NCI-H460 (cell line): ENCODE results near the gene SEC16B. TPM values are rescaled to one million over a fixed set of nuclear protein-coding genes. Genes with fewer than 3 reads are reported as not detected.
A peak's percentile ranks its signal among the peaks of the same experiment; 100 is the strongest.
"Not testable (repeated sequence)": the region's sequence is repeated elsewhere in the genome, so short reads cannot be mapped to it uniquely, and the experiment has no call there.

ENCODE experiments used
- DNase-seq: peaks from one replicate; pipeline ENCODE4 v3.0.0-alpha.2; 2016; ENCODE audit warnings: low read depth; ENCODE audit errors: extremely low read depth
- polyA plus RNA-seq: library from polyadenylated mRNA; depleted of rRNA; stranded (reverse); fragments of >200 nt; gene quantifications from 2 replicates; pipeline ENCODE4 v1.2.3, GENCODE V29; 2014; cell fraction: nucleus; rRNA removed
- total RNA-seq: library from RNA; depleted of rRNA; stranded (reverse); fragments of >200 nt; shearing (Covaris generic); gene quantifications from 2 replicates; pipeline ENCODE4 v1.2.3, GENCODE V29; 2014; rRNA removed

Gene SEC16B
- 0.38 and 0.82 TPM in 2 replicates for total RNA-seq
- 0.06 and 1.3 TPM in 2 replicates for polyA plus RNA-seq

GRCh38 chr1:177969825-177970371, at the start of gene SEC16B:
SEC16B (minus strand) TSS chr1:177970058; CDS start chr1:177967981, 2,077 bp downstream.
- no peak for DNase-seq

DNA sequence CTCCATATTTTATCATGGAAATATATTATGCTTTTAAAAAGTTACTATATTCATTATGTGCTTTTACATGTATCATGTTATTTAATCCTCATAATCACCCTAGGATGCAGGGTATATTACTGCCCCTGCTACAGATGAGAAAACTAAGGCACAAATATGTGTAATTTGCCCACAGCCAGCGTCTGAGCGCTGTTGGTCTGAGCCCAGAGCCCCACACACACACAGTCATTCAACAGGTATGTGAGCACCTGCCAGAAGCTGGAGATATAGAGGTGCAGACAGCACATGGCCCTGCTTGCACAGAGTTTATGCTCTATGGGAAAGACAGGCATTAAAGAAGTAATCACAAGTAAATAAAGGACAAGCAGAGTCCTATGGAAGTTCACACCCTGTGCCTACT, 49.8 kb upstream of the SEC16B start:
- DNase-seq = no peak

DNA sequence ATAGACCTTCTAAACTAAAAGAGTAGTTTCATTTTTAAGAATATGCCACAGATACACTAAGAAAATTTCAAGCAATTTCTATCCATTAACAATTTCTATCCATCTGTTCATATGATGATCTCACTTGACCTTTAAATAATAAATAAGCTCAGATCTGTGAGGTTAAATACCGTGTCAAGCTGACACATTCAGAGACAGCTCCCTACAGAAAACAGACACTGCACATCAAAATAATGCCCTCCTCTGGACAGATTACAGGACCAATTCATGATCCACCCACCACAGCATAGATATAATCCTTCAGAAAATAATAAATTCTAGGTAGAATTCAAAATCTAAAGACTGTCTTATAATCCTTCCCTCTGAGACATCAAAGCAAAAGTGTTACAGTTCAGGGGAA, 49.4 kb upstream of the SEC16B start:
- DNase-seq = no peak

- DNase-seq = no peak
Observed at GRCh38 chr1:178017517-178017916, 47.7 kb upstream of the SEC16B start.

GRCh38 chr1:178011864-178012503, 42.1 kb upstream of the SEC16B start:
- no peak for DNase-seq

DNA sequence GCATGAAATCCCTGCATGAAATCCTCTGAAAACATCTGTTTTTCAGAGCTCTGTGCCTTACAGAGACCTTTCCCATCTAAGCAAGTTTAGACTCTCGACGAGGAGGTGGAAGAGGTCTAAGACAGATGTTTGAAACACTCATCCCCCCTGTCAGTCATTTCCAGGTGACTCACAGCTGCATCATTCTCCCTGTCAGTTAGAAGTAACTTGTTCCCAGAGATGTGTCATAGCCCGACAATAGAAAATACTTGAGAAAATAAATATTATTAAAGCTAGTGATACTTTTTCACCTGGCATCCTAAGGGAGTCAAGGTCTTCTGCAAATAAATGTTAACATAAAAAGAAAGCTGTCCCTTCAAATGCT, 41.6 kb upstream of the SEC16B start:
- DNase-seq = peak; percentile 25

DNA sequence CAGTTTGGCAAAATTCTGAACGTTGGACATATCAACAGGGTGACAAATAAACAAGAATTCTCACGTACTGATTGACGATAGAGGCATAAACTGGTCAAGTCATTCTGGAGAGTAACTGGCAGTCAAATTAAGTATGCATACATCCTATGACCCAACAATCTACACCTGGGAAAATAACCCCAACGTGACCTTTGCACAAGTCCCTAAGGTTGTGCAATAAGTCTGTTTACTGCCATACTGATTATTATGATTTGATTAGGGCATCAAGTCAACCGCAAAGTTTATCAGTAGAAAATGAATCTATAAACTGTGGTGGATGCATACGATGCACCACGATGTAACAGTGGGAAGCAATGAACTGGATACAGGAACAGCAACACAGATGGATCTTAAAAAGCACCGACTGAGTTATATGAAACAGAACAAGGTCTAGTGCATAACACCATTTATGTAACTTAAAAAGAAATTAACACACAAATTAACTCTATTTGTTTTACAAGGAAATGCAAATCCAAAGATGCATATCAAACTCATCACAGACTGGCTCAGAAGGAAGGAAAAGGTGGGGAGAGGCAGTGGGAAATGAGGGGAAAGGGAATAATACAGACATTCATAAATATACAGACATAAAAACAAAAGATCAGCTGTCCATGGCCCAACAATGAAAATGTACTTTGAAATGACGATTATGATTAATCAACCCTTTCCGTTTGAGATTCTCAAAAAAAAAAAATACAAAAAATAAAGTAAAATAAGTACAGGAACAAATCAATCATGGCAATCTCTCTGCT, 41.0 kb upstream of the SEC16B start:
- no peak for DNase-seq

GRCh38 chr1:178006043-178006442, 36.2 kb upstream of the SEC16B start:
- DNase-seq = no peak

DNA sequence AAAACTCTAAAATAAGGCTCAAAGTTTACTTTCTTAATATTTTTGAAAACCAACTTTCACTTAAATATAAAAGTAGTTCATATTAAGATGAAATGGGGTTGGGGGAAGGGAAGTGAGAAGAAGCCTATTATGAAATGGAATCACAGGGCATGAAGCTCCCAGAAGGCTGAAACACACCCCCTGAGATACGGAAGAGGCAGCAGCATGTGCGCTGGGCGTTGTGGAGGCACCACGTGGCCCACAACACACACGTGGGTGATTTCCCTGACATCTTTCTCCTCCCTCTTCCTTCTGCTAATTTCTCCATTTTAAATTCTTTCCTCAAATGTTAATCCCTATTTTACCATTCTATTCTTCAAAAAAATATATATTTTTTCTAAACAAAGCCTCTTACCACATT, 35.6 kb upstream of the SEC16B start:
- DNase-seq = no peak

GRCh38 chr1:178004926-178005391, 35.1 kb upstream of the SEC16B start:
- no peak for DNase-seq

DNA sequence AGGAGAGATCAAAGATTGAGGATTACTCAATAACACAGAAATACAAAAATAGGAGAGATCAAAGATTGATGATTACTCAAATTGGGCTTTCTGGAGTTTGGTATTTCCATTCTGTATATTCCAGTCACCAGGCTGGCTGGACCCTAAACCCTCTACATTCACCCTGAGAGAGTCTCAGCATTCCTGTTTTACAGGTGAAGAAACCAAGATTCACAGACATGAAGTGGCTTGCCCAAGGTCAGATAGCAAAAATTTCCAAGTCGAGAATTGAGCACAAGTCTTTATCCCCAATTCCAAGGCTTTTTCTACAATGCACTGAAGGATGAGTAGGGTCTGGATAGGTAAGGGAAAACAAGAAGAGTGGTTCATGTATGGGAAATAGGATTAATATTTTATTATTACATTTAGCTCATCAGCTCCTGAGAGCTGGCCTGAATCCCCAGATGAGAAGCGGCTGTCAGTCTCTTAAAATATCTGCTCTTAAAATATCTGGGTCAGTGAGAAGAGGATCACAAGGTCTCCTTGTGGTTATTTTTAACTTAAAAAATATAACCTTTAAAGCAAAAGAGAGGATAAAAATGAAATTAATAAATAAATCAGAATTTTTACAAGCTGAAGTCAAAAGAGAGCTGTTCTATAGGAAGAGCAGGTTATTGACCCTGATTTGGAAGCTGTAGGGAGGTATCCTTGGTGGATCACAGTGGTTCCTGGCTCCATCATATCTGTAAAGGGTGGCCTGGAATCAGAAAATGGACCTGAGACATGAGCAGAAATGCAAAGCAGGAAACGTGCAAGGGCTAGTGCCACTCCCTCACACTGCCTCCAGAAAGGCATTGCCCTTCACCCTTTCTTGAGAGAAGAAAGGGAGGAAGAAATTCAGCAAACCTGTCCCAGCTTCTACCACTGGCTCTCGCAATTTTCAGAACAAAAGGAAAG, 29.1 kb upstream of the SEC16B start:
- no peak for DNase-seq

GRCh38 chr1:177996957-177997356, 27.1 kb upstream of the SEC16B start:
- no peak for DNase-seq

- no peak for DNase-seq
Observed at GRCh38 chr1:177995369-177995768, 25.5 kb upstream of the SEC16B start.

GRCh38 chr1:177986281-177986680, 16.4 kb upstream of the SEC16B start:
- DNase-seq = not testable (repeated sequence)

GRCh38 chr1:177984761-177985160, 14.9 kb upstream of the SEC16B start:
- DNase-seq = no peak

DNA sequence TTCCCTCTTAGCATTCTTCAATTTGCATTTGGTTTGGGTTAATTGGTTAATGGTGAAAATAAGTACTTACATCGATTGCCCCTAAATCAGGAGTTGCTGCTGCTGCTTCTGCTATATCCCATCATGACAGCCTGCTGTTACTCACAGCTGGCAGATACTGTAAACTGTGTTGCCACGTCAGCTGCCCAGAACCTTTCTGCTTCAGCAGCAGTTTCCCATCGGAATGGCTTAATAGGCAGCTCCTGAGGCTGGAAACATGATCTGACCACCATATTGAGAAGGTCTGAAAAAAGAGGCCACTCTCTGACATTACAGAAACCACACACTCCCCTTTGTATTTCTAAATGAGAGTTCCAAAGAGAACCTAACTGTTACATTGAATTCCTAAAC, 14.3 kb upstream of the SEC16B start:
- peak; percentile 9 for DNase-seq

DNA sequence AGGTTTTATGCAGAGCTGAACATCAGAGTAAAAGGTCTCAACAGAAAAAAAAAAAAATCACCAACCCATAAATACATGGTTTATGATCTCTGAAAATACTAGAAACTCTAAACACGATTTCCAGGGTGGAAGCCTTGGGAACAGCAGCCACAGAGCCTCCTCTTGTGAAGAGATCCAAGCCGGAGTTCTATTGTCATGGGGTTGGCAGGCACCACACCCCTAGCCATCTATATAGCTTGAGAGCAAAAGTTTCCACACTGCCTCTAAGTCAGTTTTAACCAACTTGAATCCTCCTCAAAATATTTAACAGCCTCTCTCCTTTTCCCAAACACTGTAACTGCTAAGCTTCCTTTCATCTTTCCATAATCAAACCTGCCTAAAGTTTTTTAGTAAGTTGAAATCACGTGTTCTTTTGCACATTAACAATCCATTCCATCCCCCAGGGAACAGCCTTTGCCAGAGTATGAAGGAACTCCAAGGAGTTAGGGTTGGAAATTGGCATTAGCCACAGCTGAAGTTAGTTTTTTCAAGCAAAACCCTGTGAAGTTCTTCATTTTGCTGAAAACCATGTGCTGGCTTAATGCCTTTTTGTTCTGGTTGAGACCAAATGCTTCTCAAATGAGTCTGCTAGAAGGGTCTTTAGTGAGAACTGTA, 13.8 kb upstream of the SEC16B start:
- DNase-seq = no peak

- no peak for DNase-seq
Observed at GRCh38 chr1:177983077-177983476, 13.2 kb upstream of the SEC16B start.

DNA sequence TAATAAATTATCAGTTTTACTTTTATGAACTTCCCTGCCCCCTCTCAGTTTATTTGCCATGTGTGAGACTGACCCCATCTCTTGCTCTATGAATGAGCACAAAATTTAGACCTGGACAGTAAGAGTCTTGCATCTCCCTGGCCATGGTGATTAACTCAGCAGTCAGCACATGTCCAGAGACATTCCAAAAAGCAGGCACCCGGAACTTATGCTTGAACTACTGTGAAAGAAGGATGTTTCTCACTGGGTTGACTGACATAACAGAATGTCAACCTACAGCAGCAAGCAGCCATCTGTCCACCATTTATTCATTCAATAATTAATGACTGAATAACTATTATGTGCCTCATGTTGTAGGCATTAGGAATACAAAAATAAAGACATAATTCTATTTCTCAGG, 11.3 kb upstream of the SEC16B start:
- no peak for DNase-seq

DNA sequence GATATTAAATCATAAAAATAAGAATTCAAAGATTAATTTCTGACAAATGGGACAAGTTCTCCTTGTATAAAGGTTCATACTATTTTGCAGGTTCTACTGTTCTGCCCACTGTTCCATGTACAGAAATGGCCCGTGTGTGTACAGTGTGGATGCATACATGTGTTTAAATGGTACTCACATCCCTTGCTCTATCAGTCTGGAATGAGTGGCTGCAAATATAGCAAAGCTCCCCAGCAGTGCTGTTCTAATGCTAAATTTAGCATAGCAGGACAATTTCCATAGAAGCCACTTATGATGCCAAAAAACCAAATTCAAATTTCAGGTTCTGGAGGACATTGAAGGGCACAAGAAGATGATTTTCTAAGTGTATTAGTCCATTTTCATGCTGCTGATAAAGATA, 9.4 kb upstream of the SEC16B start:
- no peak for DNase-seq
